HepG2 (cell line): ENCODE results near the gene CABLES2. TPM values are rescaled to one million over a fixed set of nuclear protein-coding genes. Genes with fewer than 3 reads are reported as not detected.

Experiments
- AHDC1 ChIP-seq: sonication (generic); formaldehyde crosslinking; IDR thresholded peaks from 2 replicates; pipeline ENCODE4 v1.5.1; 2020; ENCODE audit warnings: mild to moderate bottlenecking, missing genetic modification reagents, borderline replicate concordance
- DMTF1 ChIP-seq: sonication (generic); formaldehyde crosslinking; IDR thresholded peaks from 2 replicates; pipeline ENCODE4 v1.4.0; 2020; ENCODE audit warnings: mild to moderate bottlenecking, missing genetic modification reagents
- DNMT1 ChIP-seq: sonication (generic); formaldehyde crosslinking; IDR thresholded peaks from 2 replicates; pipeline ENCODE4 v1.5.1; 2020; ENCODE audit warnings: mild to moderate bottlenecking, missing genetic modification reagents
- FOXA1 ChIP-seq, 2 experiments: fragments of 450-650 bp in 1 of 2; sonication (generic) in 1 of 2; formaldehyde crosslinking in 1 of 2; IDR thresholded peaks; 2 replicates each; pipeline versions ENCODE4 v1.4.0 to v1.6.1; 2016 to 2020; ENCODE audit warnings: missing genetic modification reagents in 1 of 2
- MIER3 ChIP-seq: IDR thresholded peaks from 2 replicates; pipeline ENCODE4 v1.6.1; 2016; ENCODE audit warnings: missing compliant biosample characterization, borderline replicate concordance
- PAXIP1 ChIP-seq: sonication (generic); formaldehyde crosslinking; conservative IDR thresholded peaks from 2 replicates; pipeline ENCODE4 v1.4.0; 2020; ENCODE audit warnings: mild to moderate bottlenecking, missing genetic modification reagents, moderate library complexity
- polyA plus RNA-seq, 8 experiments: library from polyadenylated mRNA; depleted of rRNA in 3 of 8; stranded (reverse) in 7 of 8; unstranded in 1 of 8; fragments of >200 nt; fragmentation: Illumina TruSeq in 4 of 8; extraction: Trizol in 4 of 8; gene quantifications; 2 replicates each; pipeline versions ENCODE4 v1.2.1 to v1.2.3, GENCODE V29; 2011 to 2016; ENCODE audit warnings: low read depth in 4 of 8, missing spikeins in 1 of 8, mixed read lengths in 1 of 8; ENCODE audit not compliant: insufficient read depth in 1 of 8
- total RNA-seq, 5 experiments: library from RNA; depleted of rRNA; stranded (reverse); fragments of >200 nt; fragmentation: Illumina TruSeq; extraction: Trizol; gene quantifications; 2 replicates each; pipeline ENCODE4 v1.2.3, GENCODE V29; 2016; ENCODE audit warnings: low read depth in 1 of 5
- TF ChIP-seq, protein P1 (sequence below): sonication (generic); formaldehyde crosslinking; IDR thresholded peaks from 2 replicates; pipeline ENCODE4 v1.8.1; 2022; ENCODE audit warnings: low read depth, mild to moderate bottlenecking, missing genetic modification reagents
- TF ChIP-seq, protein P2 (sequence below): IDR thresholded peaks from 2 replicates; pipeline ENCODE4 v1.6.1; 2012; ENCODE audit warnings: low read length, improper control_type of control experiment

CABLES2 gene
- total and polyA plus RNA-seq, 2 of the 13 experiments (the other 11 are each of a cell fraction or from before 2014, with no cell fraction given): 5.2 to 9.7 TPM

DNA sequence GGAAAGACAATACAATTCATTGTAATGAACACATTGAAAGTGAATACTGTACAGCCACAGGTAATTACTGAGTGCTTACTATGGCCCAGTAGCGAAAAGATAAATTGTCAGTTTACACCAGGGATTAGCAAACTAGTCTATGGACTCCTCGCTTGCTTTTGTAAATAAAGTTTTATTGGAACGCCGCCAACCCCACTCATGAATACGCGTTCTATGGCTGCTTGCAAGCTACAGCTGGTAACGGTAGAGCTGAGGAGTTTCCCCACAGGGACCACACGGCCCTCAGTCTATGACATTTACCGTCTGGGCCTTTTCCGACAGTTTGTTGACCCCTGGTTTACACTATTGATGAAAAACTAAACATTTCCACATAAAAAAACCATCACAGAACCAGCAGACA is 64.2 kb downstream of the CABLES2 start (continued):
- 0 out of 2 replicates have a peak, but pooled peaks have one; percentile 30 for TF ChIP-seq AHDC1 (CRISPR knock-in tag)
- peak; percentile 58 for TF ChIP-seq PAXIP1 (CRISPR knock-in tag)
- TF ChIP-seq, protein P1, sequence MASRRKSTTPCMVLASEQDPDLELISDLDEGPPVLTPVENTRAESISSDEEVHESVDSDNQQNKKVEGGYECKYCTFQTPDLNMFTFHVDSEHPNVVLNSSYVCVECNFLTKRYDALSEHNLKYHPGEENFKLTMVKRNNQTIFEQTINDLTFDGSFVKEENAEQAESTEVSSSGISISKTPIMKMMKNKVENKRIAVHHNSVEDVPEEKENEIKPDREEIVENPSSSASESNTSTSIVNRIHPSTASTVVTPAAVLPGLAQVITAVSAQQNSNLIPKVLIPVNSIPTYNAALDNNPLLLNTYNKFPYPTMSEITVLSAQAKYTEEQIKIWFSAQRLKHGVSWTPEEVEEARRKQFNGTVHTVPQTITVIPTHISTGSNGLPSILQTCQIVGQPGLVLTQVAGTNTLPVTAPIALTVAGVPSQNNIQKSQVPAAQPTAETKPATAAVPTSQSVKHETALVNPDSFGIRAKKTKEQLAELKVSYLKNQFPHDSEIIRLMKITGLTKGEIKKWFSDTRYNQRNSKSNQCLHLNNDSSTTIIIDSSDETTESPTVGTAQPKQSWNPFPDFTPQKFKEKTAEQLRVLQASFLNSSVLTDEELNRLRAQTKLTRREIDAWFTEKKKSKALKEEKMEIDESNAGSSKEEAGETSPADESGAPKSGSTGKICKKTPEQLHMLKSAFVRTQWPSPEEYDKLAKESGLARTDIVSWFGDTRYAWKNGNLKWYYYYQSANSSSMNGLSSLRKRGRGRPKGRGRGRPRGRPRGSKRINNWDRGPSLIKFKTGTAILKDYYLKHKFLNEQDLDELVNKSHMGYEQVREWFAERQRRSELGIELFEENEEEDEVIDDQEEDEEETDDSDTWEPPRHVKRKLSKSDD: 0 out of 2 replicates have a peak, but pooled peaks have one; percentile 41
- TF ChIP-seq DNMT1 (CRISPR knock-in tag): no peak
- TF ChIP-seq MIER3 (CRISPR knock-in tag): 0 out of 2 replicates have a peak, but pooled peaks have one; percentile 38
- TF ChIP-seq DMTF1 (CRISPR knock-in tag): no peak
- TF ChIP-seq FOXA1 (IDR thresholded peaks at IDR 0.05): 0 out of 2 replicates have a peak, but pooled peaks have one; percentile 14
- 0 out of 2 replicates have a peak, but pooled peaks have one; percentile 12 for TF ChIP-seq FOXA1 (CRISPR knock-in tag; IDR thresholded peaks at IDR 0.05)
- TF ChIP-seq, protein P2, sequence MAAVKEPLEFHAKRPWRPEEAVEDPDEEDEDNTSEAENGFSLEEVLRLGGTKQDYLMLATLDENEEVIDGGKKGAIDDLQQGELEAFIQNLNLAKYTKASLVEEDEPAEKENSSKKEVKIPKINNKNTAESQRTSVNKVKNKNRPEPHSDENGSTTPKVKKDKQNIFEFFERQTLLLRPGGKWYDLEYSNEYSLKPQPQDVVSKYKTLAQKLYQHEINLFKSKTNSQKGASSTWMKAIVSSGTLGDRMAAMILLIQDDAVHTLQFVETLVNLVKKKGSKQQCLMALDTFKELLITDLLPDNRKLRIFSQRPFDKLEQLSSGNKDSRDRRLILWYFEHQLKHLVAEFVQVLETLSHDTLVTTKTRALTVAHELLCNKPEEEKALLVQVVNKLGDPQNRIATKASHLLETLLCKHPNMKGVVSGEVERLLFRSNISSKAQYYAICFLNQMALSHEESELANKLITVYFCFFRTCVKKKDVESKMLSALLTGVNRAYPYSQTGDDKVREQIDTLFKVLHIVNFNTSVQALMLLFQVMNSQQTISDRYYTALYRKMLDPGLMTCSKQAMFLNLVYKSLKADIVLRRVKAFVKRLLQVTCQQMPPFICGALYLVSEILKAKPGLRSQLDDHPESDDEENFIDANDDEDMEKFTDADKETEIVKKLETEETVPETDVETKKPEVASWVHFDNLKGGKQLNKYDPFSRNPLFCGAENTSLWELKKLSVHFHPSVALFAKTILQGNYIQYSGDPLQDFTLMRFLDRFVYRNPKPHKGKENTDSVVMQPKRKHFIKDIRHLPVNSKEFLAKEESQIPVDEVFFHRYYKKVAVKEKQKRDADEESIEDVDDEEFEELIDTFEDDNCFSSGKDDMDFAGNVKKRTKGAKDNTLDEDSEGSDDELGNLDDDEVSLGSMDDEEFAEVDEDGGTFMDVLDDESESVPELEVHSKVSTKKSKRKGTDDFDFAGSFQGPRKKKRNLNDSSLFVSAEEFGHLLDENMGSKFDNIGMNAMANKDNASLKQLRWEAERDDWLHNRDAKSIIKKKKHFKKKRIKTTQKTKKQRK: no peak
